ENCODE data around the gene PARD3.

Gene PARD3

DNA sequence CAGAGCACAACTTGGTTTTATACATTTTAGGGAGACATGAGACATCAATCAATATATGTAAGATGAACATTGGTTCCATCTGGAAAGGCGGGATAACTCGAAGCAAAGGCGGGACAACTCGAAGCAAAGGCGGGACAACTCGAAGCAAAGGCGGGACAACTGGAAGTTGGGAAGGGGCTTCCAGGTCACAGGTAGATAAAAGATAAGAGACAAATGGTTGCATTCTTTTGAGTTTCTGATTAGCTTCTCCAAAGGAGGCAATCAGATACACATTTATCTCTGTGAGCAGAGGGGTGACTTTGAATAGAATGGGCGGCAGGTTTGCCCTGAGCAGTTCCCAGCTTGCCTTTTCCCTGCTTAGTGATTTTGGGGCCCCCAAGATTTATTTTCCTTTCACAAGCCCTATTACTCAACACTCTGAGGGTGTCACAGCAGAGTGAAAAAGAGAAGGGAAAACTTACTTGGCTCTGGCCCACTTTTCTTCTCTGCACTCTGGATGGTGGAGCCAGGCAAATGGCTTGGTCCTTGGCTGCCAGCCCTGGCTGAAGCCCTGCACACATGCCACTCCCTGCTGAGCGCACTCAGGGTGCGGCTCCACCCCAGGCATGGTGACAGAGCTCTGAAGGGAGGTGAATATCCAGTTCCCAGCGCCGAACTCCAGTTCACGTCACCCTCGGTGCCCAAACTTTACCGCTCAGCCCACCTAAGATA lies 46.7 kb downstream of the PARD3 start:
- TF ChIP-seq, protein P1, sequence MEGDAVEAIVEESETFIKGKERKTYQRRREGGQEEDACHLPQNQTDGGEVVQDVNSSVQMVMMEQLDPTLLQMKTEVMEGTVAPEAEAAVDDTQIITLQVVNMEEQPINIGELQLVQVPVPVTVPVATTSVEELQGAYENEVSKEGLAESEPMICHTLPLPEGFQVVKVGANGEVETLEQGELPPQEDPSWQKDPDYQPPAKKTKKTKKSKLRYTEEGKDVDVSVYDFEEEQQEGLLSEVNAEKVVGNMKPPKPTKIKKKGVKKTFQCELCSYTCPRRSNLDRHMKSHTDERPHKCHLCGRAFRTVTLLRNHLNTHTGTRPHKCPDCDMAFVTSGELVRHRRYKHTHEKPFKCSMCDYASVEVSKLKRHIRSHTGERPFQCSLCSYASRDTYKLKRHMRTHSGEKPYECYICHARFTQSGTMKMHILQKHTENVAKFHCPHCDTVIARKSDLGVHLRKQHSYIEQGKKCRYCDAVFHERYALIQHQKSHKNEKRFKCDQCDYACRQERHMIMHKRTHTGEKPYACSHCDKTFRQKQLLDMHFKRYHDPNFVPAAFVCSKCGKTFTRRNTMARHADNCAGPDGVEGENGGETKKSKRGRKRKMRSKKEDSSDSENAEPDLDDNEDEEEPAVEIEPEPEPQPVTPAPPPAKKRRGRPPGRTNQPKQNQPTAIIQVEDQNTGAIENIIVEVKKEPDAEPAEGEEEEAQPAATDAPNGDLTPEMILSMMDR (IDR thresholded peaks at IDR 0.05): no peak

DNA sequence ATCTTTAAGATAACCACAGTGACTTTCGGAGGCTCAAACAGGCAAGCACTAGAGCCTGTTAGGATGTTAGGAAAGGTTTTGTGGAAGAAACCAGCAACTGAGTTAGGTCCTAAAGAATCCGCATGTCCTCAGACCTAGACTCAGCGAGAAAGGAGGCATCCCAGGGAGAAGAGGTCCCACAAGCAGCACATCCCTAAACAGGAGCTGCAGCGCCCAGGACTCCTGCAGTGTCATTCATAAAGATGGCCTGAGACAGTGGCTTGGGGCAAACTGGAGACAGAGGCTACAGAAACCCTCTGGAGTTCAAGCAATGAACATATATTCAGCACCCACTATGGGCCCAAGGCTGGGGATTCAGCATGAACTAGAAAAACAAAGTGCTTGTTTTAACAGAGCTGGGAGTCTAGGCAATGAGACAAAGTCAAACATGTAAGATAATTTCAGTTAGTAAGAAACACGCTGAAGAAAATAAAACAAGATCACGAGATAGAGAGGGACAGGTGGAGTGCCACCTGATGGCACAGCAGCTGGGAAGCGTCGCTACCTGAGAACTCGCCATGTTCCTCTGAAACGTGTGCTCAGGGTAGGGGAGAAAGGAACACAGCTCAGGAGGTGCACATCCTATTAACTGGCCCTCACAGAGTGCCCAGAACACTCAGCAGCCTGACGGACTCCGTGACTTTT lies 48.1 kb downstream of the PARD3 start:
- TF ChIP-seq, protein P1 (IDR thresholded peaks at IDR 0.05): no peak

GRCh38 chr10:34766266-34766600 lies 48.9 kb downstream of the PARD3 start:
- TF ChIP-seq, protein P1 (IDR thresholded peaks at IDR 0.05): no peak

DNA sequence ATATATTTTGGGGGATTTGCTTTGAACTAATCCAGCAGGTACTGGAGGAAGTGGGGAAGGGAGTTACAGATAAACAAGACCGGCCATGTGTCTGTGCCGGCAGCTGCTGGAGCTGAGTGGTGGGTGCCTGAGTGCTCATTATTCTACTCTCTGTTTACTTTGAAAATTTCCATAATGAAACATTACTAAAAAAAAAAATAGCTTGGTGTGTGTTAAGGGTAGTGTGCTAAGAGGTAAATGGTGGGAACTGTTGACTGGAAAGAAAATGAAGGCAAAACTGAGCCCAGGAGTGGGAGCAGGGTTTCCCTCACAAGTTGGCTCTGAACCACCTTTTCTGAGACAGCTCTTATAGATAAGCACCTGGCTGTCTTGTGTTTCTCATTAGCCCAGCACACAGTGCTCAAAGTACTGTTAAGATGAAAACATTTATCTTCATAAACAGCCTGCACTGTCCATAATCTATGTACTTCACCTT lies 50.6 kb downstream of the PARD3 start:
- TF ChIP-seq, protein P1 (IDR thresholded peaks at IDR 0.05): no peak

- TF ChIP-seq, protein P1 (IDR thresholded peaks at IDR 0.05): no peak
These were observed 52.3 kb downstream of the PARD3 start for GRCh38 chr10:34762603-34763299.

DNA sequence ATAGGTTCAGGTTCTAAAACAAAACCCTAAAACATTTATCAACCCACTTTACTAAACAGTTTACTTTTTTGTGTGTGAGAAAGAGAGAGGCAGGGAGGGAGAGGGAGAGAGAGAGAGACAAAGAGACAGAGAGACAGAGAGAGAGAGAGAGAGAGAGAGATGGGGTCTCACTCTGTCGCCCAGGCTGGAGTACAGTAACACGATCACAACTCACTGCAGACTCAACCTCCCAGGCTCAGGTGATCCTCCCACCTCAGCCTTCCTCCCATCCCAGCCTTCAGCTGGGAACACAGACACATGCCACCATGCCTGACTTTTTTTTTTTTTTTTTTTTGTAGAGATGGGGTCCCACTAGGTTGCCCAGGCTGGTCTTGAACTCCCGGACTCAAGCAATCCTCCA lies 52.9 kb downstream of the PARD3 start:
- TF ChIP-seq, protein P1 (IDR thresholded peaks at IDR 0.05): no peak

DNA sequence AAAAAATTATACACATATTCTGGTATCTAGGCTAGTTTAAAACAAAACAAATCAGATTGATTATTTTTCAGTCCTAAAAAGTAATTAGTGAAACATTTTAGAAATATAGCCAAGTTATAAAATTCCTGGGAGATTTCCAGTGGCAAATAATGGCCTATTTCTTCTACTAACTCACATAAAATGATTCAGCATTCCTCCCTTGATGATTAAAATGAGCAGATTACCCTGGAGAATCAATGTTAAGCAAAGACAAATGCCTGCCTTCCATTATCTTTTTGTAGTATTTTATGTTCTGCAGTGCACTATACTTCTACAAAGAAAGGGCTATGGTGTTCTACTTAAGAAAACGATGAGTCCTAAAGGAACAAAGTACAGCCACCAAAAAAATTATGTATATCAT lies 53.6 kb downstream of the PARD3 start:
- TF ChIP-seq, protein P1 (IDR thresholded peaks at IDR 0.05): no peak

Measured in LNCAP (cell line).